Measurements from ENCODE around the gene C6orf47. TPM values are rescaled to one million over a fixed set of nuclear protein-coding genes. Genes with fewer than 3 reads are reported as not detected.

The C6orf47 gene
- total and polyA plus RNA-seq, 4 experiments from 2014 or later: 15.8 to 39.9 (median 33.6) TPM

DNA sequence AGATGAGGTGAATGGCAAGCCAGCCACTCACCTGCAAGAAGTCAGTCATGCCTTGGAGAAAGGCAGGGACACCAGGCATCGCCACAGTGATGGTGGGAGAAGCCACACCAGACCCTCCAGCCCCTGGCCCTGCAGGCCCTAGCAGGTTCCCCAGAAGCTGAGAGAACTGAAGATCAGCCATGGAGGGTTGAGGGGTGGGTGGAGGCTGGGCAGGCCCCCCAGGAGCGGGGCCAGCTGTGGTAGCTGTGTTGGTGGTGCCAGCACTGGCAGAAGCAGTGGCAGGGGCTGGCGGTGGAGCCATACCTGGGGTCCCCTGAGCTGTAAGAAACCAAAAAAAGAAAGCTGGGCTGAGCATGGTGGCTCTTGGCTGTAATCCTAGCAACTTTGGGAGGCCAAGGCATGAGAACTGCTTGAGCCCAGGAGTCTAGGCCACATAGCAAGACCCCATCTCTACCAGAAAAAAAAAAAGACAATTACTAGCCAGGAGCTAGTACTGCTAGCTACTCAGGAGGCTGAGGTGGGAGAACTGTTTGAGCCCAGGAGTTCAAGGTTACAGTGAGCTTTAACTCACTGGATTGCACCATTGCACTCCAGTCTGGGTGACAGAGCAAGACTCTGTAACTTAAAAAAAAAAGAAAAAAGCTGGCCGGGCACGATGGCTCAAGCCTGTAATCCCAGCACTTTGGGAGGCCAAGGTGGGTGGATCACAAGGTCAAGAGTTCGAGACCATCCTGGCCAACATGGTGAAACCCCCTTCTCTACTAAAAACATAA, 17.6 kb downstream of the C6orf47 start:
- Mint-ChIP-seq H3K4me1 (peaks cover 0 to 6% (median 4%) of the 10 kb centered on the region in 4 donors), H3K27me3 (no peaks in the 10 kb centered on the region), H3K4me3 (no peak overlapping the region), H3K36me3 (peaks cover 43 to 72% of the 10 kb centered on the region in 2 donors), H3K27ac (no peak overlapping the region), H3K9me3 (peaks cover 0 to 4% (median 0%) of the 10 kb centered on the region in 8 donors)
- no peak for DNase-seq
- Histone ChIP-seq H3K27me3 (ENCODE audit: insufficient read depth, low read length) (no peaks in the 10 kb centered on the region), H3K4me1 (ENCODE audit: insufficient read depth, low read length) (no peaks in the 10 kb centered on the region), H3K36me3 (ENCODE audit: insufficient read depth, low read length) (peaks cover 85% of the 10 kb centered on the region), H3K27ac (ENCODE audit: low read depth, low read length) (no peak overlapping the region), H3K4me3 (ENCODE audit: low read length in 2 of 2) (no peak overlapping the region), H3K9me3 (ENCODE audit: control insufficient read depth in 1 of 2, low read length in 2 of 2) (no peaks in the 10 kb centered on the region)
- intact Hi-C loops (cut with micrococcal nuclease): no loop called here
- ChIA-PET CTCF (ENCODE audit: partially characterized antibody) (interaction anchor here (0.6 to 0.9 kb wide), 3 partner anchors 38 to 271 kb away, joined by 3 to 4 read pairs (median 3); no protein-coding TSS in a partner anchor), POLR2A (ENCODE audit: partially characterized antibody) (interaction anchor here (0.6 to 1.6 kb wide), 6 partner anchors 9 to 1328 kb away, joined by 3 to 12 read pairs (median 4); partner anchors contain the start of genes BAG6 and C6orf47)

DNA sequence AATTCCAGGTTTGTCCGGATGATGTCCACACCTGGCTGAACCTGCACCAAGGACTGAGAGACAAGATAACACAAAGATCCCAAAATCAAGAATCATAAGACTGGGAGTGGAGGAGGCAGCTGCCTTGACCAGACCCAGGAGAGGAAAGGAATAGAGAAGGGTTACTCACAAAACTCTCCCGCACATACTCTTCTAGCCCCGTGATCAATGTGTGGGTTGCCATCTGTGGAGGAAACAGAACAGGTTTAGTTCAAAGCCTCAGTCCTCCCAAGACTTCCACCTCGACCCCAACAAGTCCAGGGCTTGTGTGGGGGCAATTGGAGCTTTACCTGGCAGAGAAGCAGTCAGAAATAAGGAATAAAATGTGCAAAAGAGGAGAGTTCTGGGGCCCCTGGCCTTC, 19.2 kb downstream of the C6orf47 start:
- no peak overlapping the region for H3K4me3 ChIP-seq (ENCODE audit: low read length in 2 of 2)
- H3K27me3 ChIP-seq (ENCODE audit: insufficient read depth, low read length): no peaks in the 10 kb centered on the region
- ChIA-PET CTCF (ENCODE audit: partially characterized antibody) (interaction anchor here (1.0 kb wide), 1 partner anchor 90 kb away, joined by 3 read pairs; no protein-coding TSS in a partner anchor), POLR2A (ENCODE audit: partially characterized antibody) (interaction anchor here (2.0 to 2.1 kb wide), 2 partner anchors 11 to 23 kb away, joined by 5 to 7 read pairs; partner anchors contain the start of genes BAG6 and GPANK1)
- no peaks in the 10 kb centered on the region for H3K4me1 ChIP-seq (ENCODE audit: insufficient read depth, low read length)
- Mint-ChIP-seq H3K9me3 (peaks cover 0 to 4% (median 0%) of the 10 kb centered on the region in 8 donors), H3K4me1 (peaks cover 0 to 6% (median 4%) of the 10 kb centered on the region in 4 donors), H3K27me3 (no peaks in the 10 kb centered on the region), H3K36me3 (peaks cover 37 to 73% of the 10 kb centered on the region in 2 donors), H3K27ac (peak overlapping the region in 4 of 7 donors; percentile 45 to 74 (median 65)), H3K4me3 (no peak overlapping the region)
- intact Hi-C loops (cut with micrococcal nuclease): no loop called here
- no peaks in the 10 kb centered on the region for H3K9me3 ChIP-seq (ENCODE audit: control insufficient read depth in 1 of 2, low read length in 2 of 2)
- peaks cover 86% of the 10 kb centered on the region for H3K36me3 ChIP-seq (ENCODE audit: insufficient read depth, low read length)
- H3K27ac ChIP-seq (ENCODE audit: low read depth, low read length): no peak overlapping the region
- DNase-seq: no peak

DNA sequence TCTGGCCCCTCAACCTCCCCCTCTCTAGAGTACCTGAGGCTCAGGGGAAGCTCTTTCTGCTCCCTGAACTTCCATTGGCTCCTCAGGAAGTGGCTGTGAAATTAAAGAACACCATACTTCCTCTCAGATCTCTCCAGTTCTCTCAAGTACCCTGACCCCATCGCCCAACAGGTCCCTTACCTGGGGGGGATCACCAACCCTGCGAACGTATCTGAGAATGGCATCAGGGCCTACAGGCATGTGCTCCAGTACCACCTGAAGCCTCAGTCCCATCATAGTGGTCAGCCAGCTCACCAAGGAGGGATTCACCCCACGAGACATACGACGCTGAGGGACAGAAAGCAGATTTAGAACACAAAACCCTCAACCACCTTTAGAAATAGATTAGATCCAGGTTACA, 20.0 kb downstream of the C6orf47 start:
- H3K36me3 Mint-ChIP-seq: peaks cover 38 to 74% of the 10 kb centered on the region in 2 donors
- H3K9me3 Mint-ChIP-seq: peaks cover 0 to 4% (median 0%) of the 10 kb centered on the region in 8 donors
- intact Hi-C loops (cut with micrococcal nuclease): no loop called here
- ChIA-PET POLR2A (ENCODE audit: partially characterized antibody) (interaction anchor here (2.0 to 3.2 kb wide), 3 partner anchors 12 to 24 kb away, joined by 5 to 14 read pairs (median 7); partner anchors contain the start of genes BAG6, GPANK1 and PRRC2A), CTCF (ENCODE audit: partially characterized antibody) (no interaction called here)
- Histone ChIP-seq H3K9me3 (ENCODE audit: control insufficient read depth in 1 of 2, low read length in 2 of 2) (no peaks in the 10 kb centered on the region), H3K27me3 (ENCODE audit: insufficient read depth, low read length) (no peaks in the 10 kb centered on the region), H3K4me3 (ENCODE audit: low read length in 2 of 2) (no peak overlapping the region), H3K4me1 (ENCODE audit: insufficient read depth, low read length) (no peaks in the 10 kb centered on the region), H3K27ac (ENCODE audit: low read depth, low read length) (no peak overlapping the region), H3K36me3 (ENCODE audit: insufficient read depth, low read length) (peaks cover 87% of the 10 kb centered on the region)
- DNase-seq: no peak
- peak overlapping the region in 2 of 7 donors; percentile 43 to 57 for H3K27ac Mint-ChIP-seq
- H3K4me1 Mint-ChIP-seq: peaks cover 0 to 6% (median 4%) of the 10 kb centered on the region in 4 donors
- no peak overlapping the region for H3K4me3 Mint-ChIP-seq
- H3K27me3 Mint-ChIP-seq: no peaks in the 10 kb centered on the region

DNA sequence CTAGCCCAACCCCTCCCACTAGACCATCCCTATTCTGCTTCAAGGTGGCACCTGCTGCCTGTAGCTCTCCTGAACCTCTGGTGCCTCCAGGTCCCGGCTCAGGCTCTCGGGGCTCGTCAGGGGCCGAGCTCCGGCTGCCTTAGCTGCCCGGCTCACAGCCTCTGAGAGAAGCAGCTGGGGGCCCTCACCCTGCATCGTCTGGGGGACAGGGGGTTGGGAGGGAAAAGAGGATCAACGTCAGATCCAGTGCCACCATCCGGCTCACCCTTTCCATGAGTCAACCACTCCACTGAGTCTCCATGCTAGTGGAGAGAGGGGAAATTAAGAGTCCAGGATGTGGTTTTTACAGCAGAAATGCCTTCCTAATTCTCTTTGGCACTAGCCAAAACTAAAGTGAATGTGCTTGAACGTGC, 21.1 kb downstream of the C6orf47 start:
- Histone ChIP-seq H3K4me1 (ENCODE audit: insufficient read depth, low read length) (no peaks in the 10 kb centered on the region), H3K27ac (ENCODE audit: low read depth, low read length) (no peak overlapping the region), H3K9me3 (ENCODE audit: control insufficient read depth in 1 of 2, low read length in 2 of 2) (no peaks in the 10 kb centered on the region), H3K27me3 (ENCODE audit: insufficient read depth, low read length) (no peaks in the 10 kb centered on the region), H3K4me3 (ENCODE audit: low read length in 2 of 2) (no peak overlapping the region), H3K36me3 (ENCODE audit: insufficient read depth, low read length) (peaks cover 87% of the 10 kb centered on the region)
- no peaks in the 10 kb centered on the region for H3K27me3 Mint-ChIP-seq
- DNase-seq: no peak
- intact Hi-C loops (cut with micrococcal nuclease): no loop called here
- peak overlapping the region in 3 of 7 donors; percentile 6 to 53 (median 36) for H3K27ac Mint-ChIP-seq
- no peak overlapping the region for H3K4me3 Mint-ChIP-seq
- H3K36me3 Mint-ChIP-seq: peaks cover 36 to 75% of the 10 kb centered on the region in 2 donors
- no peaks in the 10 kb centered on the region for H3K9me3 Mint-ChIP-seq
- H3K4me1 Mint-ChIP-seq: peaks cover 0 to 5% (median 2%) of the 10 kb centered on the region in 4 donors
- CTCF ChIA-PET (ENCODE audit: partially characterized antibody): interaction anchor here (0.6 kb wide), 1 partner anchor 13 kb away, joined by 3 read pairs; no protein-coding TSS in a partner anchor
- POLR2A ChIA-PET (ENCODE audit: partially characterized antibody): interaction anchor here (0.9 to 3.2 kb wide), 4 partner anchors 12 to 25 kb away, joined by 3 to 23 read pairs (median 10); partner anchors contain the start of genes BAG6, GPANK1 and PRRC2A

DNA sequence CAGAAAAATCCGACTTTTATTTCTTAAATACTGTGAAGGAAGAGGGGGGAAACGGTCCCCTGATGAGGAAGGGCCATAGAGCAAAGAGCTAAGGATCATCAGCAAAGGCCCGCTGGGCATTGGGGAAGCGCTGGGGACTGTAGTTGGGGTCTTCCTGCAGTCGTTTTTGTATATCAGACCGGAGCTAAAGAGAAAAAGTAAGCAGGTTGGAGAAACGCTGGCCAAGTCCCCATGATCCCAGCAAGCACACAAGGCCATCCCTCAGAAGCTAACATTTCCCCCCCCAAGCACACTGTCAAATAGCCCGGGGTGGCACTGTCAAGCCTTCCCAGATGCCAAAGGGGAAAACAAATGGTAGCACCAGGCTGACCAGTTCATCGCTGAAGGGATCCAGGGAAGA, 21.5 kb downstream of the C6orf47 start:
- no peak overlapping the region for H3K27ac ChIP-seq (ENCODE audit: low read depth, low read length)
- Mint-ChIP-seq H3K27me3 (no peaks in the 10 kb centered on the region), H3K9me3 (no peaks in the 10 kb centered on the region), H3K36me3 (peaks cover 36 to 78% of the 10 kb centered on the region in 2 donors), H3K4me1 (peaks cover 0 to 5% (median 3%) of the 10 kb centered on the region in 4 donors), H3K4me3 (peak overlapping the region in 1 of 8 donors; percentile 11), H3K27ac (peak overlapping the region in 4 of 7 donors; percentile 5 to 75 (median 56))
- POLR2A ChIA-PET (ENCODE audit: partially characterized antibody): interaction anchor here (0.9 to 3.2 kb wide), 3 partner anchors 13 to 18 kb away, joined by 3 to 23 read pairs (median 14); partner anchors contain the start of genes BAG6 and PRRC2A
- CTCF ChIA-PET (ENCODE audit: partially characterized antibody): interaction anchor here (0.6 kb wide), 1 partner anchor 12 kb away, joined by 3 read pairs; no protein-coding TSS in a partner anchor
- no peak for DNase-seq
- H3K4me1 ChIP-seq (ENCODE audit: insufficient read depth, low read length): no peaks in the 10 kb centered on the region
- intact Hi-C loops (cut with micrococcal nuclease): no loop called here
- no peaks in the 10 kb centered on the region for H3K9me3 ChIP-seq (ENCODE audit: control insufficient read depth in 1 of 2, low read length in 2 of 2)
- H3K36me3 ChIP-seq (ENCODE audit: insufficient read depth, low read length): peaks cover 87% of the 10 kb centered on the region
- H3K27me3 ChIP-seq (ENCODE audit: insufficient read depth, low read length): no peaks in the 10 kb centered on the region
- no peak overlapping the region for H3K4me3 ChIP-seq (ENCODE audit: low read length in 2 of 2)

DNA sequence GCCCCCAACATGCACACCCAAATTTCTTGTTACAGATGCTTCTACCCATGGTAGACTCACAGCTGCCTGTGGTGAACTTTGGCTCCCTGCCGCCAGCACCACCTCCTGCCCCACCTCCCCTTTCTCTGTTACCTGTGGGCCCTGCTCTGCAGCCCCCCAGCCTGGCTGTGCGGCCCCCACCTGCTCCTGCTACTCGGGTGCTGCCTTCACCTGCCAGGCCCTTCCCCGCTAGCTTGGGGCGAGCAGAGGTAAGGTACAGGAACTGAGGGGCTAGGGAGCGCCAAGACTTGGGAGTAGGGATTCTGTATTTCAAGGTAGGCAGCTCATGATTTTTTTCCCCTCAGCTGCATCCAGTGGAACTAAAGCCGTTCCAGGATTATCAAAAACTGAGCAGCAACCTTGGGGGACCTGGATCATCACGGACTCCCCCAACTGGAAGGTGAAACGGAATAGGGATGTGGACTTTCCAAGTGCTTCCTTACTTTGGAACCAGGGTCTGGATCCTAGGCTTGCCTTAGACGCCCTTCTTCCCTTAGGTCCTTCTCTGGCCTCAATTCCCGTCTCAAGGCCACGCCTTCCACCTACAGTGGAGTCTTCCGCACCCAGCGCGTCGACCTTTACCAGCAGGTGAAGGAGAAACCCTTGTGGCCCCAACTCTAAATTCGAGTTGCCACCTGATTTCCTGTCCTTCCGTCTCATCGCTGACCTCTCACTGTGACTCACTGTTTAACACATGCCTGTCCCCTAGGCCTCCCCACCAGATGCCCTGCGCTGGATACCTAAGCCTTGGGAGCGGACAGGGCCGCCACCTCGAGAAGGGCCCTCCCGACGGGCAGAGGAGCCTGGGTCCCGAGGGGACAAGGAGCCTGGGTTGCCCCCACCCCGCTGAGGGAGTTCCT, 23.6 kb downstream of the C6orf47 start:
- no peaks in the 10 kb centered on the region for H3K27me3 ChIP-seq (ENCODE audit: insufficient read depth, low read length)
- CTCF ChIA-PET (ENCODE audit: partially characterized antibody): no interaction called here
- POLR2A ChIA-PET (ENCODE audit: partially characterized antibody): interaction anchor here (1.7 to 3.1 kb wide), 2 partner anchors 15 to 28 kb away, joined by 3 to 23 read pairs; partner anchors contain the start of genes BAG6 and GPANK1
- Mint-ChIP-seq H3K4me1 (peaks cover 3 to 6% (median 5%) of the 10 kb centered on the region in 4 donors), H3K4me3 (no peak overlapping the region), H3K27me3 (no peaks in the 10 kb centered on the region), H3K9me3 (no peaks in the 10 kb centered on the region), H3K27ac (peak overlapping the region in 1 of 7 donors; percentile 57), H3K36me3 (peaks cover 40 to 85% of the 10 kb centered on the region in 2 donors)
- H3K36me3 ChIP-seq (ENCODE audit: insufficient read depth, low read length): peaks cover 91% of the 10 kb centered on the region
- no peak overlapping the region for H3K27ac ChIP-seq (ENCODE audit: low read depth, low read length)
- H3K4me3 ChIP-seq (ENCODE audit: low read length in 2 of 2): no peak overlapping the region
- H3K4me1 ChIP-seq (ENCODE audit: insufficient read depth, low read length): no peaks in the 10 kb centered on the region
- DNase-seq: no peak
- no peaks in the 10 kb centered on the region for H3K9me3 ChIP-seq (ENCODE audit: control insufficient read depth in 1 of 2, low read length in 2 of 2)
- intact Hi-C loops (cut with micrococcal nuclease): no loop called here
